ENCODE data around the gene KAZN.

KAZN gene

DNA sequence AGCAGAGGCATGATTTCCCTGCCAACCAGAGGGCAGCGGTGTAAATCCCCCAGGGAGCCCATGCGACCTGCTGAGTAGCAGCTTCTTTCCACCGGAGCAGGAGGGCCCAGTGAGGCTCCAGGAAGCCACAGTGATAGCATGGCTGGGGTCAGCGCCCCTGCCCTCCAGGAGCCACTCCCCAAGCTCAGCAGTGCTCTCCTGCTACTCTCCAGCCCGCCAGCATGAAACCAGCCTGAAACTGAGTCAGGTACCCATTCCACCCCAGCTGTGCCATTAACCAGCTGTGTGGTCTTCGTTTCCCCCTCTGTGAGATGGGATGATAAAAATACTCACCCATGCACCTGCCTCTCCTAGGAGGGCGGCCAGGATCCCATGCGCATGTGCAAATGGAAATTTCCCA is 431.3 kb downstream of the KAZN start:
- Histone ChIP-seq H3K79me2 (ENCODE audit: control insufficient read depth, low read length) (no peaks in the 10 kb centered on the region), H4K20me1 (ENCODE audit: control insufficient read depth, insufficient read depth, low read depth, low read length) (no peaks in the 10 kb centered on the region), H3K4me2 (ENCODE audit: low read length) (no peak overlapping the region), H3K27me3 (ENCODE audit: control insufficient read depth, low read length) (no peaks in the 10 kb centered on the region), H3K9me2 (replicated peaks; ENCODE audit: control insufficient read depth, low read length) (no peaks in the 10 kb centered on the region), H3K4me3 (ENCODE audit: low read length) (no peak overlapping the region), H3K9me3 (ENCODE audit: control insufficient read depth, insufficient read depth, low read length) (no peaks in the 10 kb centered on the region), H3K4me1 (ENCODE audit: control insufficient read depth, low read length) (peaks cover 4% of the 10 kb centered on the region; the same call in 1 of the 2 replicates), H3K27ac (ENCODE audit: low read depth, low read length) (no peak overlapping the region), H3K36me3 (ENCODE audit: control insufficient read depth, low read length) (no peaks in the 10 kb centered on the region), H3F3A (ENCODE audit: control insufficient read depth, insufficient read depth) (no peaks in the 10 kb centered on the region)
- TF ChIP-seq, protein P1, sequence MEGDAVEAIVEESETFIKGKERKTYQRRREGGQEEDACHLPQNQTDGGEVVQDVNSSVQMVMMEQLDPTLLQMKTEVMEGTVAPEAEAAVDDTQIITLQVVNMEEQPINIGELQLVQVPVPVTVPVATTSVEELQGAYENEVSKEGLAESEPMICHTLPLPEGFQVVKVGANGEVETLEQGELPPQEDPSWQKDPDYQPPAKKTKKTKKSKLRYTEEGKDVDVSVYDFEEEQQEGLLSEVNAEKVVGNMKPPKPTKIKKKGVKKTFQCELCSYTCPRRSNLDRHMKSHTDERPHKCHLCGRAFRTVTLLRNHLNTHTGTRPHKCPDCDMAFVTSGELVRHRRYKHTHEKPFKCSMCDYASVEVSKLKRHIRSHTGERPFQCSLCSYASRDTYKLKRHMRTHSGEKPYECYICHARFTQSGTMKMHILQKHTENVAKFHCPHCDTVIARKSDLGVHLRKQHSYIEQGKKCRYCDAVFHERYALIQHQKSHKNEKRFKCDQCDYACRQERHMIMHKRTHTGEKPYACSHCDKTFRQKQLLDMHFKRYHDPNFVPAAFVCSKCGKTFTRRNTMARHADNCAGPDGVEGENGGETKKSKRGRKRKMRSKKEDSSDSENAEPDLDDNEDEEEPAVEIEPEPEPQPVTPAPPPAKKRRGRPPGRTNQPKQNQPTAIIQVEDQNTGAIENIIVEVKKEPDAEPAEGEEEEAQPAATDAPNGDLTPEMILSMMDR (IDR thresholded peaks at IDR 0.05; ENCODE audit: low read depth, low read length, poor library complexity, severe bottlenecking) = no peak
- TF ChIP-seq EZH2phosphoT487 (IDR thresholded peaks at IDR 0.05; ENCODE audit: borderline replicate concordance, low read length) = no peak

- H3K9me3 ChIP-seq (ENCODE audit: control insufficient read depth, insufficient read depth, low read length) = no peaks in the 10 kb centered on the region
- no peak overlapping the region for H3K27ac ChIP-seq (ENCODE audit: low read depth, low read length)
- no peaks in the 10 kb centered on the region for H3K79me2 ChIP-seq (ENCODE audit: control insufficient read depth, low read length)
- no peaks in the 10 kb centered on the region for H3K27me3 ChIP-seq (ENCODE audit: control insufficient read depth, low read length)
- H3K4me1 ChIP-seq (ENCODE audit: control insufficient read depth, low read length) = peaks cover 4% of the 10 kb centered on the region; the same call in 1 of the 2 replicates
- no peaks in the 10 kb centered on the region for H3F3A ChIP-seq (ENCODE audit: control insufficient read depth, insufficient read depth)
- no peaks in the 10 kb centered on the region for H3K9me2 ChIP-seq (replicated peaks; ENCODE audit: control insufficient read depth, low read length)
- no peak overlapping the region for H3K4me3 ChIP-seq (ENCODE audit: low read length)
- TF ChIP-seq, protein P1 (IDR thresholded peaks at IDR 0.05; ENCODE audit: low read depth, low read length, poor library complexity, severe bottlenecking) = no peak
- H3K36me3 ChIP-seq (ENCODE audit: control insufficient read depth, low read length) = no peaks in the 10 kb centered on the region
- no peaks in the 10 kb centered on the region for H4K20me1 ChIP-seq (ENCODE audit: control insufficient read depth, insufficient read depth, low read depth, low read length)
- H3K4me2 ChIP-seq (ENCODE audit: low read length) = no peak overlapping the region
Observed at GRCh38 chr1:15031251-15031933, 432.9 kb downstream of the KAZN start.

GRCh38 chr1:15033264-15033663 is 434.8 kb downstream of the KAZN start:
- no peaks in the 10 kb centered on the region for H3K79me2 ChIP-seq (ENCODE audit: control insufficient read depth, low read length)
- no peak overlapping the region for H3K4me2 ChIP-seq (ENCODE audit: low read length)
- no peak for TF ChIP-seq EZH2phosphoT487 (IDR thresholded peaks at IDR 0.05; ENCODE audit: borderline replicate concordance, low read length)
- TF ChIP-seq, protein P1 (IDR thresholded peaks at IDR 0.05; ENCODE audit: low read depth, low read length, poor library complexity, severe bottlenecking) = no peak

More at GRCh38 chr1:15033264-15033663, 434.8 kb downstream of the KAZN start:
- H3K27me3 ChIP-seq (ENCODE audit: control insufficient read depth, low read length) = no peaks in the 10 kb centered on the region
- peaks cover 4% of the 10 kb centered on the region; the same call in 1 of the 2 replicates for H3K4me1 ChIP-seq (ENCODE audit: control insufficient read depth, low read length)
- H3F3A ChIP-seq (ENCODE audit: control insufficient read depth, insufficient read depth) = no peaks in the 10 kb centered on the region
- no peaks in the 10 kb centered on the region for H3K9me3 ChIP-seq (ENCODE audit: control insufficient read depth, insufficient read depth, low read length)
- H3K27ac ChIP-seq (ENCODE audit: low read depth, low read length) = no peak overlapping the region
- no peaks in the 10 kb centered on the region for H3K9me2 ChIP-seq (replicated peaks; ENCODE audit: control insufficient read depth, low read length)
- no peak overlapping the region for H3K4me3 ChIP-seq (ENCODE audit: low read length)
- no peaks in the 10 kb centered on the region for H3K36me3 ChIP-seq (ENCODE audit: control insufficient read depth, low read length)
- no peaks in the 10 kb centered on the region for H4K20me1 ChIP-seq (ENCODE audit: control insufficient read depth, insufficient read depth, low read depth, low read length)
